Liver (tissue), 9 donors: ENCODE measurements around the gene DVL1. TPM values are rescaled to one million over a fixed set of nuclear protein-coding genes. Genes with fewer than 3 reads are reported as not detected.
A peak's percentile ranks its signal among the peaks of the same experiment; 100 is the strongest.

Experiments
- DNase-seq: peaks from one replicate; pipeline ENCODE4 v3.0.0-alpha.2; 2017; ENCODE audit warnings: low spot score
- H3K27ac ChIP-seq, 2 donors: one replicate each; pipeline ENCODE4 v1.7.0; 2013; ENCODE audit warnings: inconsistent platforms in 2 of 2, low read length in 2 of 2, control low read depth in 1 of 2, low read depth in 1 of 2, mild to moderate bottlenecking in 1 of 2
- H3K27me3 ChIP-seq, 4 donors: one replicate each; pipeline versions ENCODE4 v1.6.1 to v1.7.0; 2013; ENCODE audit warnings: low read length in 3 of 4, inconsistent platforms in 1 of 4, mild to moderate bottlenecking in 1 of 4, moderate library complexity in 1 of 4; ENCODE audit not compliant: control insufficient read depth in 4 of 4, insufficient read depth in 4 of 4
- H3K36me3 ChIP-seq, 4 donors: one replicate each; pipeline versions ENCODE4 v1.6.1 to v1.7.0; 2013; ENCODE audit warnings: low read length in 3 of 4, mild to moderate bottlenecking in 3 of 4, low read depth in 1 of 4, moderate library complexity in 1 of 4; ENCODE audit not compliant: control insufficient read depth in 4 of 4, insufficient read depth in 3 of 4
- H3K4me1 ChIP-seq, 4 donors: one replicate each; pipeline versions ENCODE4 v1.6.1 to v1.7.0; 2013; ENCODE audit warnings: low read length in 3 of 4, mild to moderate bottlenecking in 3 of 4, moderate library complexity in 1 of 4; ENCODE audit not compliant: control insufficient read depth in 4 of 4, insufficient read depth in 4 of 4
- H3K4me3 ChIP-seq, 3 donors: one replicate each; pipeline versions ENCODE4 v1.6.1 to v1.7.0; 2013; ENCODE audit warnings: low read length in 3 of 3, control low read depth in 1 of 3, low read depth in 1 of 3, mild to moderate bottlenecking in 1 of 3
- H3K9ac ChIP-seq, 2 donors: one replicate each; pipeline ENCODE4 v1.7.0; 2013; ENCODE audit warnings: low read length in 2 of 2, mild to moderate bottlenecking in 2 of 2, moderate library complexity in 2 of 2, control low read depth in 1 of 2, low read depth in 1 of 2
- H3K9me3 ChIP-seq, 4 donors: one replicate each; pipeline versions ENCODE4 v1.6.1 to v1.7.0; 2013; ENCODE audit warnings: low read length in 3 of 4; ENCODE audit not compliant: control insufficient read depth in 4 of 4
- CTCF ChIP-seq: fragments of 150-350 bp; IDR thresholded peaks from 2 replicates; pipeline ENCODE4 v1.5.1; 2017; ENCODE audit warnings: improper control_type of control experiment, low read depth, low read length; ENCODE audit not compliant: missing input control
- EGR1 ChIP-seq, 2 donors: IDR thresholded peaks; 2 replicates each; pipeline ENCODE4 v1.6.1; 2016 to 2018; ENCODE audit warnings: antibody characterized with exemption in 2 of 2, low read depth in 2 of 2
- FOXA2 ChIP-seq: IDR thresholded peaks from 2 replicates; pipeline ENCODE4 v1.6.1; 2016; ENCODE audit warnings: antibody characterized with exemption
- GABPA ChIP-seq, 2 donors: IDR thresholded peaks in 1 of 2; conservative IDR thresholded peaks in 1 of 2; 2 replicates each; pipeline ENCODE4 v1.6.1; 2016; ENCODE audit warnings: antibody characterized with exemption in 2 of 2, mild to moderate bottlenecking in 1 of 2, moderate library complexity in 1 of 2
- HNF4A ChIP-seq, 2 donors: conservative IDR thresholded peaks; 2 replicates each; pipeline ENCODE4 v1.6.1; 2016; ENCODE audit warnings: antibody characterized with exemption in 2 of 2, mild to moderate bottlenecking in 2 of 2
- HNF4G ChIP-seq: IDR thresholded peaks from 2 replicates; pipeline ENCODE4 v1.6.1; 2016; ENCODE audit warnings: antibody characterized with exemption
- JUND ChIP-seq, 2 donors: IDR thresholded peaks; 2 replicates each; pipeline ENCODE4 v1.6.1; 2016; ENCODE audit warnings: antibody characterized with exemption in 2 of 2
- MAX ChIP-seq: IDR thresholded peaks from 2 replicates; pipeline ENCODE4 v1.6.1; 2016; ENCODE audit warnings: antibody characterized with exemption
- NR2F2 ChIP-seq: IDR thresholded peaks from 2 replicates; pipeline ENCODE4 v1.6.1; 2016; ENCODE audit warnings: antibody characterized with exemption
- REST ChIP-seq: IDR thresholded peaks from 2 replicates; pipeline ENCODE4 v1.6.1; 2016; ENCODE audit warnings: antibody characterized with exemption, mild to moderate bottlenecking
- RXRA ChIP-seq, 2 donors: IDR thresholded peaks; 2 replicates each; pipeline ENCODE4 v1.6.1; 2017 to 2018; ENCODE audit warnings: antibody characterized with exemption in 2 of 2, mild to moderate bottlenecking in 1 of 2
- SP1 ChIP-seq: IDR thresholded peaks from 2 replicates; pipeline ENCODE4 v1.6.1; 2018; ENCODE audit warnings: antibody characterized with exemption, mild to moderate bottlenecking
- TAF1 ChIP-seq: conservative IDR thresholded peaks from 2 replicates; pipeline ENCODE4 v1.6.1; 2016; ENCODE audit warnings: antibody characterized with exemption, mild to moderate bottlenecking
- YY1 ChIP-seq: IDR thresholded peaks from 2 replicates; pipeline ENCODE4 v1.6.1; 2016; ENCODE audit warnings: antibody characterized with exemption, mild to moderate bottlenecking
- ZBTB33 ChIP-seq: IDR thresholded peaks from 2 replicates; pipeline ENCODE4 v1.6.1; 2016; ENCODE audit warnings: antibody characterized with exemption
- WGBS: extraction: QIAGEN DNeasy Blood & Tissue Kit; methylation state at CpG from one replicate; pipeline ENCODE4 v1.1.7; 2013; 5-methylcytosine and 5-hydroxymethylcytosine counted together
- polyA plus RNA-seq, 2 donors: library from polyadenylated mRNA; stranded (reverse) in 1 of 2; unstranded in 1 of 2; fragments of 200-250 nt in 1 of 2; fragments of >200 nt in 1 of 2; fragmentation: Nextera tagmentation in 1 of 2; extraction: Ambion mirVana in 1 of 2; gene quantifications; one replicate each; pipeline versions ENCODE4 v1.2.1 to v1.2.3, GENCODE V29; 2013 to 2015
- total RNA-seq, 2 donors: library from RNA; depleted of rRNA; stranded (reverse); fragments of >200 nt; gene quantifications; one replicate each; pipeline ENCODE4 v1.2.3, GENCODE V29; 2014
- donor health status: healthy.
- donor health status: healthy.
- donor health status: healthy.
- donor health status: healthy.
- donor health status: healthy.

DVL1 gene
- total and polyA plus RNA-seq, 4 donors = 5.7 to 41.2 (median 24.8) TPM

GRCh38 chr1:1355416-1355815 lies 6.2 kb upstream of the DVL1 start:
- peak overlapping the region in 1 of 3 donors; percentile 17 for H3K4me3 ChIP-seq
- H3K4me1 ChIP-seq = peaks cover 0 to 25% (median 4%) of the 10 kb centered on the region in 4 donors
- no peaks in the 10 kb centered on the region for H3K9me3 ChIP-seq
- no peak for TF ChIP-seq REST
- no peak for TF ChIP-seq TAF1
- no peak for TF ChIP-seq EGR1 (IDR thresholded peaks at IDR 0.05; ENCODE audit: low read depth in 2 of 2)
- no peak for TF ChIP-seq CTCF
- no peak for TF ChIP-seq HNF4G
- TF ChIP-seq YY1 = no peak
- TF ChIP-seq HNF4A (conservative IDR thresholded peaks at IDR 0.05) = no peak
- no peak for TF ChIP-seq FOXA2
- TF ChIP-seq SP1 = no peak
- TF ChIP-seq JUND (IDR thresholded peaks at IDR 0.05) = no peak
- TF ChIP-seq RXRA (IDR thresholded peaks at IDR 0.05) = no peak
- TF ChIP-seq ZBTB33 = no peak
- no peak for TF ChIP-seq NR2F2
- no peak for TF ChIP-seq GABPA (IDR thresholded peaks at IDR 0.05 in 1 of 2, conservative IDR thresholded peaks at IDR 0.05 in 1 of 2)
- no peak for TF ChIP-seq MAX
- 4% methylated on average over 52 of the region's 52 CpGs for WGBS
- peaks cover 0 to 2% (median 0%) of the 10 kb centered on the region in 4 donors for H3K27me3 ChIP-seq
- H3K9ac ChIP-seq = no peak overlapping the region
- no peaks in the 10 kb centered on the region for H3K36me3 ChIP-seq
- DNase-seq = no peak
- H3K27ac ChIP-seq = no peak overlapping the region
